Activated gamma-delta T cell treated with Interleukin-2 at 50 U/mL for 16 hours (primary cell): Measurements from ENCODE around the gene OR2T3.
"Not testable (repeated sequence)": the region's sequence is repeated elsewhere in the genome, so short reads cannot be mapped to it uniquely, and the experiment has no call there.

ENCODE experiments used
- DNase-seq: peaks from one replicate; pipeline ENCODE4 v3.0.0-alpha.2; 2020

Gene OR2T3

DNA sequence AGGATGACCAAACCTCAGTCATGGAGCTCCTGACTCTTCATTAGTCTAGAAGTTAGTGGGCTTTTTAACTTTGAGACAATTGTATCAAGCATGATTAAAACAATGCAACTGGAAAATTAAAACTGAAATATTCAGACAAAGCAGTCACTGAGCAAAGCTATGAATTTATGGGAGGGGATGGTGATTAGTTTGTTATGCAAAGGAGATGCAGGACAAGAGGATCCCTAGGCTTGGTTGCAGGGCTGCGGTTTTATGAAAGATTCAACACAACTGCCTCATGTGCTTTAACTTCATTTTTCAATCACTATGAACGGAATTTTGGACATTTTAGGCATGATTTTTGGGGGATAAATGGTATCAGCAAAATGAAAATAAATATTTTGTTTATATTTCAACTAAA, 1.0 kb upstream of the OR2T3 start:
- DNase-seq: not testable (repeated sequence)

DNA sequence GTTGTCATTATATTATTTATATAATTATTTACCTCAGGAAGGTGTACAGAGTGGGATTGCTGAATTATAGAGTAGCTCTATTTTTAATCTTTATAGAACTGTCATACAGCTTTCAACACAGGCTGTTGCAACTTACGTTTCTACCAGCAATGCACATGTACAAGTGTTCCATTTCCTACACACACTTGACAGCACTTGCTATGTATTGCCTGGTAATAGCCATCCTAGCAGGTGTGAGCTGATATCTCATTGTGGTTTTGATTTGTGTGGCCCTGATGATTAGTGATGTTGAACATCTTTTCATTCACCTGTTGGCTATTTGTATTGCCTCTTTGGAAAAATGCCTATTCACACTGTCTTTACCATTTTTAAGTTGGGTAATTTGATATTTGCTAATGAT, 2.5 kb downstream of the OR2T3 start:
- not testable (repeated sequence) for DNase-seq

DNA sequence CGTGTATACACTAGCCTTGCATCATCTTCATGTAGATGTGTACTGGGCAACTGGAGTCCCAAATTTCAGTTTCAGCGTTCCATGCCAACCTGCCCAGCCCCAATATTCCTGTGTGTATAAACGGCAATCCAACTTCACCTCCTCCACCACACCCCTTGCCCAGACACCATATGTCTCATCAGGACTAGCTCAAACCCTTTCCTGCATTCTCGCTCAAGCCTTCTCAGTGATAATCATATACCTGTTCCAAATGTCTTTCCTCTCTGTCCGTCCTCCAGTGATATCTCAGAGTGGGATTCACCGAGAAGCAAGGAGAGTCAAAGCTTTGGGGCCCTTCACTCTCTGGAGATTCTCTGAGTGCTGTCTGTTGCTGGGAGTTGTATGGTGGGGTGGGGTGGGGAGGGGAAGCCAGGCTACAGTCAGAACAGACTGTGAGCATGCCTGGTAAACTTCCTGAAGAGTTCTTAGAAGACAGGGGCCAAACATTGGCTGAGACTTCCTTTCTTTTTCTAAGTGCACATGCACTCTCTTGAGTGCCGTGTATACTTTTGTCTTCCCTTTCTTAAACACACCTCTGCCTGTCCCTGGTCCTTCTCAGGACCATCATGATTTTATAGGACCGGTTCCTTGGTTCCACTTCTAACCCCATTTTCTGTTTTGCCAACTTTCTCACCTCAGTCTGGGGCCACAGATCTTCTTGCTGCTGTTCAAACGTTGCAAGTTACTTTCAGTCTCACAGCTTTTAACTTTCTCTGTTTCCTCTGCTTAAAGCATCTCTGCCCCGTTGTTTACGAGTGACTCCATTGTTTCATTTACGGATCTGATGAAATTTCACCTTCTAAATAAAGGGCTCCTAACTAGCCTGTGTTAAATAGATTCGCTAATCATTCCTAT, 8.8 kb downstream of the OR2T3 start:
- not testable (repeated sequence) for DNase-seq

DNA sequence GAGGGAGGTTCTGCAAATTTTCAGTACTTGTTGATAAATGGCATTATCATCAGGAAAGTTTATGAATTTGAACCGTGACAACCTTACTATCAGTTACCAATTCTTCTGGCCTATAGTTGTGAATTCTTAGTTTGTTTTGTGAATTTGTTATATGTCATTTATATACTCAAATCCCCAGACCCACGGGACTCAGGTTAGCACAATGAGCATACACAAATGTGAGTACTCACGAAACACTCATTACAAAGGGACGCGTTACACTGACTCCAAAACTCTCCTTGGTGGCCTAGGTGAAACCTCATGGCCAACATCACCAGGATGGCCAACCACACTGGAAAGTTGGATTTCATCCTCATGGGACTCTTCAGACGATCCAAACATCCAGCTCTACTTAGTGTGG, 15.1 kb downstream of the OR2T3 start, which contains the start of gene OR2T5:
TSS of gene OR2T5 (plus strand) at position 301 of the 400 bp plus-strand sequence. CDS start at position 301, 0 bp downstream.
- DNase-seq: not testable (repeated sequence)

DNA sequence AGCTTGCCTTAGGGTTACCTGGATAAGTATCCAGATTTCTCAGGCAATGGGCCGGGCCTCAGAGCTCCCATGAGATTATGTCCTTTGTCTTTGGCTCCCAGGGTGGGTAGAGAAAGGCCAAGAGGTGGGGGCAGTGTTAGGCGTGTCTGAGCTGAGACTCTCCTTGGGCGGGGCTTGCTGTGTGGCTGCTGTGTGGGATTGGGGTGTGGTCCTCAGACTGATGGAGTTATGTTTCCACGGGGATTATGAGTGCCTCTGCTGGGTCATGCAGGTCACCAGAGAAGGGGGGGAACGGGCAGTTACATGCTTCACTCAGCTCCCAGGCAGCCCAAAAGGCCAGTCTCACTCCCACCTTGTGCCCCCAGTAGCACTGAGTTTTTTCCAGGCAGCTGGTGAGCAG, 23.5 kb downstream of the OR2T3 start:
- DNase-seq: not testable (repeated sequence)

DNA sequence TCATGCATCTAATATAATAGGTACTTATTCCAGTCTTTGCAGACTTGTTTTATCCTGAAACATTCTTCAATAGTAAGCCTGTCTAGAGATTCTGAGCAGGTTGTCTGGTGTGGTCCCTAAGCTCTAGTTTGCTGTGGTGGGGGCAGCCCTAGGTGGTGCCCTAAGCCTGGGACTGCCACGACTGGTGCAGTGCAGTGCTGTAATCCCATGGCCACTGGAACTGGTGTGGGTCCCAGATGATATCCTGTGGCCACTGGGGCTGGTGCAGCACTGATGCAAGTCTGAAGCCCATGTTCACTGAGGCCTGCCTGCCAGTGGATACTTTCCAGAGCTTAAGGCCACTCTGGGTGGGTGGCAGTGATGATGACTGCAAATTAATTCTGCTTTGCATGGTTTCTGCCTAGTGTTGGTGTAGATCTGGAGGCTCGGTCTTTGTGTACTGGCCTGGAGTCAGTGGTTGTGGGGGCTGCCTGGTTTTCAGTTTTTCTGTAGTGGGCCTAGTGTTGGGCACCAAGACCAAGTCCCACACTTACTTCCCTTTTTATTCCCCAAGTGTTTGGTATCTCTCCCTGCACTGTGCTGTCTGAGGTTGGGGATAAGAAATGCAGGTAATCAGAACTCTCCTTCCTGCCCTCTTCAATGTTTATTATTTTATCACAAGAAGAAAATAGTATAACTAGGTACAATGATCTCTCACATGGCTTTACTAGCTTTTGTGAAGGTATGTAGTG, 27.3 kb downstream of the OR2T3 start:
- not testable (repeated sequence) for DNase-seq

DNA sequence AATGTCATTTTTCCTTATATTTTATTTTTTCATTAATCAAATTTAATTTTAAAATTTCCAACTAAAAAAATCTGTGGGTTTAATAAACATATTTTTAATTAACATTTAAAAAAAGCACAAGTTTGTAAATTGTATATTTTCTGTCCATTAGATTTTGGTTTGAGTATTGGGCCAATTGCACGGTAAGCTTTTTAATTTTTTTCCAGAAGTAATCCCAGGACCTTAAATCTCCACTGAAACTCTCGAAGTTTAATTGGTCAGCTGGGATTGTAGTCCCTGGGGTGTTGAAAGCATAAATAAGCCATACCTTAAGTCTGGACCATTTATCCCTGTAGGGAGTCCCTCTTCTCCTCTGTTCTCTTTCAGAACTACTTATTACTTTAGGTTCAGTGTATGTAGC, 34.6 kb downstream of the OR2T3 start, which contains the start of gene OR2G6:
TSS of gene OR2G6 (plus strand) at position 301 of the 400 bp plus-strand sequence. CDS start 13,574 bp downstream, outside the sequence.
- not testable (repeated sequence) for DNase-seq

DNA sequence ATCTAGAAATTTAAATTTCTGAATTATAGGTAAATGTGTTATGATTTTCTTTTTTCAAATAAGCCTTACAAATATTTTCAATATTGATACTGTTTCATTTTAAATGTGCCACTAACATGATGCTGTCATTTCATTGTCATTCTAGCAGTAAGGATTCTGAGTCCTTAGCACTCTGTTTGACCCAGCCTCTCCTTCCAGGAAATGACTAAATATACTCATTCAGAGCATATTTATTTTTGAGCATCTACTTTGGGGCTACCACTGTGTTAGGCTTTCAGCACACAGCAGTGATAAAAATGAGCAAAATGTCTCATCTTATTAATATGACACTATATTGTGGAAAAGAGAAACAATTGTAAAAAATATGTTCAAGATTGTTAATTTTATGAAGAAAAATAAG, 37.1 kb downstream of the OR2T3 start:
- DNase-seq: not testable (repeated sequence)

DNA sequence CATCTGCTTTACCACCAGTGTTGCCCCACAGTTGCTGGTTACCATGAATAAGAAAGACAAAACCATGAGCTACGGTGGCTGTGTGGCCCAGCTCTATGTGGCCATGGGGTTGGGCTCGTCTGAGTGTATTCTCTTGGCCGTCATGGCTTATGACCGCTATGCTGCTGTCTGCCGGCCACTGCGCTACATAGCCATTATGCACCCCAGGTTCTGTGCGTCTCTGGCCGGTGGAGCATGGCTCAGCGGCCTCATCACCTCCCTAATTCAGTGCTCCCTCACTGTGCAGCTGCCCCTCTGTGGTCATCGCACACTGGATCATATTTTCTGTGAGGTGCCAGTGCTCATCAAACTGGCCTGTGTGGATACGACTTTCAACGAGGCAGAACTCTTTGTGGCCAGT, 48.7 kb downstream of the OR2T3 start:
- DNase-seq: no peak
